Subcutaneous abdominal adipose tissue (tissue), 5 donors: Measurements from ENCODE around the gene PGAM2.

Experiments used
- H3K27ac ChIP-seq: one replicate; pipeline ENCODE4 v1.7.0; 2013; ENCODE audit warnings: low read depth, mild to moderate bottlenecking, inconsistent platforms, low read length, moderate library complexity
- H3K27me3 ChIP-seq, 5 donors: one replicate each; pipeline ENCODE4 v1.7.0; 2013; ENCODE audit warnings: low read length in 5 of 5, inconsistent platforms in 1 of 5; ENCODE audit not compliant: control insufficient read depth in 5 of 5, insufficient read depth in 4 of 5
- H3K36me3 ChIP-seq, 5 donors: one replicate each; pipeline ENCODE4 v1.7.0; 2013; ENCODE audit warnings: low read length in 5 of 5; ENCODE audit not compliant: control insufficient read depth in 5 of 5, insufficient read depth in 5 of 5
- H3K4me1 ChIP-seq, 5 donors: one replicate each; pipeline ENCODE4 v1.7.0; 2013; ENCODE audit warnings: low read length in 5 of 5, mild to moderate bottlenecking in 3 of 5, moderate library complexity in 1 of 5; ENCODE audit not compliant: control insufficient read depth in 5 of 5, insufficient read depth in 5 of 5
- H3K4me3 ChIP-seq, 5 donors: one replicate each; pipeline ENCODE4 v1.7.0; 2013; ENCODE audit warnings: low read length in 5 of 5, low read depth in 1 of 5
- H3K9ac ChIP-seq, 5 donors: one replicate each; pipeline ENCODE4 v1.7.0; 2013; ENCODE audit warnings: low read length in 5 of 5, mild to moderate bottlenecking in 4 of 5, moderate library complexity in 3 of 5
- H3K9me3 ChIP-seq, 5 donors: one replicate each; pipeline ENCODE4 v1.7.0; 2013; ENCODE audit warnings: low read length in 5 of 5; ENCODE audit not compliant: control insufficient read depth in 5 of 5
- donor health status: healthy.
- donor health status: healthy.
- donor health status: healthy.
- donor health status: healthy.
- donor health status: healthy.

The PGAM2 gene

DNA sequence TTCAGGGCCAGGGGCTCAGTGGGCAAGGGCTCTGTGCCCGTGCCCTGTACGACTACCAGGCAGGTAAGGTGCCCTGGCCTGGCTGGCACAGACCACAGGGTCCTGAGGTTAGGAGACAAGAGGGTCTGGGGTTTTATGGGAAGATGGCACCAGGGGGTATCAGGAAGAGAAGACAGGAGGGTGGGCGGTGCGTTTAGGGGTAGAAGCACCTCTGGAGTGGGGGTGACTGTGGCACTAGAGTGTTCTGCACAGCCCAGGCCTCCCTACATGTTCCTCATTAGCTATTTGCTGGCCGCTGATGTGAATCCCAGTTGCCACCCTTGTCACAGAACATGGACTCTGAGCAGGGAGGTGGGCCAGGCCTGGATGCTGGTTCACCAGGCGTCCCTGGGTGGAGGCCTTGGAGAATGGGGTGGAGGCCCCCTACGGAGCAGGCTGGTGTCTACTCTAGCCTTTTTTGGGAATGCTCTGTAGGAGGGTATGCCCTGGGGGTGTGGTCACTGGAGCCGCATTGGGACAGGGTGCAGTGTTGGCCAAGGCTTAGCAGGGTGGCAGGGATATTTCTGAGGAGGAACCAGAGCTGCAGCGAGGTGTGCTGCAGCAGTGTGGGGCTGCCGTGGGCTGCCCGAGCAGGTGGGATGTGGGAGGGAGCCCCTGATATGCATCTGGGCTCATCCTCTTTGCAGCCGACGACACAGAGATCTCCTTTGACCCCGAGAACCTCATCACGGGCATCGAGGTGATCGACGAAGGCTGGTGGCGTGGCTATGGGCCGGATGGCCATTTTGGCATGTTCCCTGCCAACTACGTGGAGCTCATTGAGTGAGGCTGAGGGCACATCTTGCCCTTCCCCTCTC, 5.0 kb downstream of the PGAM2 start:
- H3K27me3 ChIP-seq = no peaks in the 10 kb centered on the region
- H3K9ac ChIP-seq = no peak overlapping the region
- no peaks in the 10 kb centered on the region for H3K9me3 ChIP-seq
- peaks cover 6 to 71% (median 63%) of the 10 kb centered on the region in 5 donors for H3K36me3 ChIP-seq
- no peak overlapping the region for H3K4me3 ChIP-seq
- H3K4me1 ChIP-seq = peaks cover 5 to 34% (median 33%) of the 10 kb centered on the region in 5 donors
- no peak overlapping the region for H3K27ac ChIP-seq

DNA sequence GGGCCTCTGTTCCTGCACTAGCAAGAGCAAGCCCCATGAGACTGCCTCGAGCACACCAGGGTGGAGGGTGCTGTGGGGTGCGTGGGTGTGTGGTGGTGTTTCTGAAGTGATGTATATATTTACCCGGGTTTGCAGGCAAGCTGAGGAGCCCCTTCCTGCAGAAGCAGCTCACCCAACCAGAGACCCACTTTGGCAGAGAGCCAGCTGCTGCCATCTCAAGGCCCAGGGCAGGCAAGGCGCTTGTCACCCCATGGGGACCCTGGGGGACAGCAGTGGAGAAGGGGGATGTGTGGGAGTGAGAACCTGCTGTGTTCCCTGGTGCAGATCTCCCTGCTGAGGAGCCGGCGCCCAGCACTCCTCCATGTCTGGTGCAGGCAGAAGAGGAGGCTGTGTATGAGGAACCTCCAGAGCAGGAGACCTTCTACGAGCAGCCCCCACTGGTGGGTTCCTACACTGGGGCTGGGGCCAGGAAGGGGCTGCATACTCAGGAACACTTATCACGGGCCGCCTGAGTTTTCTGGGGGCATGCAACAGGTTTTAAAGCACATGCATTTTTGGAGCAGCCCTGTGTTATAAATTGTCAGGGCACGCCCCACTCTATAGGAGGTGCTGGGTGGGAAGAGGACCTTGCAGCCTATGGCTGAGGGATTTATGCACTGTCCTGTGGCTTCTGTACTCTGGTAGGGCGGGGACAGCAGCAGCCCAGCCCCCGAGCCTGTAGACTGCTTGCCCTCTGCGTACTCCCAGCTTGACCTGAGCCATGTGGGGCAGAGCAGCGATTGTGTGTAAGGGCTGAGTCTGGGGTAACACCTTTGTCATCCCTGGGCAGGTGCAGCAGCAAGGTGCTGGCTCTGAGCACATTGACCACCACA, 5.9 kb downstream of the PGAM2 start:
- H3K27ac ChIP-seq = no peak overlapping the region
- no peaks in the 10 kb centered on the region for H3K27me3 ChIP-seq
- H3K36me3 ChIP-seq = peaks cover 10 to 79% (median 69%) of the 10 kb centered on the region in 5 donors
- no peaks in the 10 kb centered on the region for H3K9me3 ChIP-seq
- no peak overlapping the region for H3K4me3 ChIP-seq
- H3K4me1 ChIP-seq = peaks cover 5 to 26% (median 24%) of the 10 kb centered on the region in 5 donors
- no peak overlapping the region for H3K9ac ChIP-seq

DNA sequence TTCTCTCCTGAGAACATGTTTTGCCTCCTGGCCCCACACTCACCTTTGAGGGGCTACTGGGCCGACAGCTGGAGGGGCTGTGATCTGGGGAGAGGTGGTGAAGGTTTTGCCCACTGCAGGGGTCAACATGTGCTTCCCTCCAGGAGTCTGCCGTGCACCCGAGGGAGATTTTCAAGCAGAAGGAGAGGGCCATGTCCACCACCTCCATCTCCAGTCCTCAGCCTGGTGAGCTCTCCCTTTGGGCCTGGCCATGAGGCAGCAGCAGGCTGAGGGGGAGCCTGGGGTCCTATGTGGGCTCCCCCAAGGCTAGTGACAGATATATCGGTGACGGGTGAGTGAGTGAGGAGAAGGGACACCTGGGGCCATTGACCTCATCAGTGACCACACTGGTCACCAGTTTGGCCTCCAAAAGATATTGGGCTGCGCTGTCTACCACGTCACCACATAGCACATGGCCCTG, 6.6 kb downstream of the PGAM2 start:
- H3K36me3 ChIP-seq = peaks cover 10 to 85% (median 71%) of the 10 kb centered on the region in 5 donors
- H3K9me3 ChIP-seq = no peaks in the 10 kb centered on the region
- no peak overlapping the region for H3K4me3 ChIP-seq
- no peaks in the 10 kb centered on the region for H3K27me3 ChIP-seq
- peaks cover 5 to 19% (median 17%) of the 10 kb centered on the region in 5 donors for H3K4me1 ChIP-seq
- H3K27ac ChIP-seq = no peak overlapping the region
- no peak overlapping the region for H3K9ac ChIP-seq

DNA sequence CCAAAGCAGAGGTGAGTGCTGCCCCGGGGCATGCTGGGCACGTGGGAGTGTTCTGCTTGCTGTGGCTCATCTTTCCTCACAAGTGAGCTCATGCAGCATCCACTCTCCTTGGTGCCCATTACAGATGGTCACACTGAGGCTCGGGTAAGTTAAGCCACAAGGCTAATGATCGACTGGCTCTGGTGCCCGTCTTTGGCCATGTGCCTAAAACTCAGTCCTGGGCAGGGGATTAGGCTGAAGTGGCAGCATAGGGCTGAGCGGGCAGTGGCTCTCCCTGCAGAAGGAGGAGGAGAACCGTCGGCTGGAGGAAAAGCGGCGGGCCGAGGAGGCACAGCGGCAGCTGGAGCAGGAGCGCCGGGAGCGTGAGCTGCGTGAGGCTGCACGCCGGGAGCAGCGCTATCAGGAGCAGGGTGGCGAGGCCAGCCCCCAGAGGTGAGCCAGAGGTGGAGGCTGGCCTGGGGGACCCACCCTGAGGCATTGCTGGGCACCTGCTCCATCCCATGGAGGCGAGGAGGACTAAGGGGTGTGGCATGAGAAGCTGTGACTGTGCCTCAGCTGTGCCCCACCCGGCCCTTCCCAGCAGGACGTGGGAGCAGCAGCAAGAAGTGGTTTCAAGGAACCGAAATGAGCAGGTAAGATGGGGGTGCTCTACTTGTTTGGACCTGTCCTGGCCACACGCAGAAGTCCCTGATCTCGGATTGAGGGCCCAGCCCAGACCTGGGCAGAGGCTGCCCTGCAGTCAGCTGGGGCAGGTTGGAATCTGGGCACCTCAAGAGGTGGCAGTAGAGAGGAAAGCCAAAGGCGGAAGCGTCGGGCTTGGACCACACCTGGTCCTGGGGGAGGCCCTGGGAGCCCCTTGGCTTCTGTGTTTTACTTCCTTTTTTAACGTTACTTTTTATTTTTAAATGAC, 7.3 kb downstream of the PGAM2 start:
- Histone ChIP-seq H3K4me3 (no peak overlapping the region), H3K27me3 (no peaks in the 10 kb centered on the region), H3K9ac (no peak overlapping the region), H3K36me3 (peaks cover 10 to 91% (median 75%) of the 10 kb centered on the region in 5 donors), H3K9me3 (no peaks in the 10 kb centered on the region), H3K4me1 (peaks cover 5 to 13% (median 12%) of the 10 kb centered on the region in 5 donors), H3K27ac (no peak overlapping the region)

DNA sequence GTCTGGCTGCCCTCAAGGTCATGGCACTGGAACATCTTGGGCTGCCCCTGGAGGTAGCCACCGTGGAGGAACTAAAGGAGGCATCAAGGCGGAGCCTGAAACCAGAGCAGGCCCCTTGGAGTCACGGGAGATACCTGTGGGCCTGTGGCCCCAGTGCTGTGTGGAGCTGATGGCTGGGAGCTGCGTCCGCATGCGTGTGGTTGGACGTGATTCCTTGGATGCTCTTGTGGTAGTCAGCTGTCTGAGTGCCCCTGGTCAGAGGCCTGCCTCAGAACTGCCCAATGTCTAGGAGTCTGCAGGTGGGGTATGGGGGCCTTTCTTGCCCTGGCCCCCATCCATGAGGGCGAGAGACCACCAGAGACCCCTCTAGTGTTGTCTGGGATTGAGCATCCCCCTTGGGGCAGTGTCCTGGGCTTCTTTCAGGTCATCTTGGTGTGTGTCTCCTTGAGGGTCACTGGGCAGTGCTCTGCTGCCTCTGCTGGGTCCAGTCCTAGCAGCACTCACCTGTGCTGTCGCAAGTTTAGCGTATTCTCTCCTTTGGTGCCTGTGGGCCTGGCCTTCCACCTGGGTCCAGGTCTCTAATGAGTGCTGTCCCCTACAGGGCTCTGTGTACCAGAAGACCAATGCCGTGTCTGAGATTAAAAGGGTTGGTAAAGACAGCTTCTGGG, 8.1 kb downstream of the PGAM2 start:
- no peaks in the 10 kb centered on the region for H3K27me3 ChIP-seq
- no peaks in the 10 kb centered on the region for H3K9me3 ChIP-seq
- H3K4me1 ChIP-seq = peaks cover 0 to 5% (median 5%) of the 10 kb centered on the region in 5 donors
- no peak overlapping the region for H3K27ac ChIP-seq
- H3K9ac ChIP-seq = no peak overlapping the region
- no peak overlapping the region for H3K4me3 ChIP-seq
- H3K36me3 ChIP-seq = peaks cover 10 to 93% (median 80%) of the 10 kb centered on the region in 5 donors

DNA sequence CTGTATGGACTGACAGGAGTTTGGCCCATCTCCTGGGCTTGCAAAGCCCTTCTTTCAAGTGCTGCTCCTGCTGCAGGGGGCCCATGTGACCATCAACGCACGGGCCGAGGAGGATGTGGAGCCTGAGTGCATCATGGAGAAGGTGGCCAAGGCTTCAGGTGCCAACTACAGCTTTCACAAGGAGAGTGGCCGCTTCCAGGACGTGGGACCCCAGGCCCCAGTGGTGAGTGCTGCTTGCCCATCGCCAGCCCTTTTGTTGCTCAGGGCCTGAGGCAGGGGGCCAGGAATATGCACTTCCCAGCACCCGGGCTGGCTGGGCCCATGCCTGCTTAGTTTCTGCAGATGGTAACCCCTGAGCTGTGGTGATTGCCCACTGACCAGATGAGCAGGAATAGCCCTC, 8.7 kb downstream of the PGAM2 start:
- H3K4me1 ChIP-seq = peaks cover 0 to 5% (median 0%) of the 10 kb centered on the region in 5 donors

DNA sequence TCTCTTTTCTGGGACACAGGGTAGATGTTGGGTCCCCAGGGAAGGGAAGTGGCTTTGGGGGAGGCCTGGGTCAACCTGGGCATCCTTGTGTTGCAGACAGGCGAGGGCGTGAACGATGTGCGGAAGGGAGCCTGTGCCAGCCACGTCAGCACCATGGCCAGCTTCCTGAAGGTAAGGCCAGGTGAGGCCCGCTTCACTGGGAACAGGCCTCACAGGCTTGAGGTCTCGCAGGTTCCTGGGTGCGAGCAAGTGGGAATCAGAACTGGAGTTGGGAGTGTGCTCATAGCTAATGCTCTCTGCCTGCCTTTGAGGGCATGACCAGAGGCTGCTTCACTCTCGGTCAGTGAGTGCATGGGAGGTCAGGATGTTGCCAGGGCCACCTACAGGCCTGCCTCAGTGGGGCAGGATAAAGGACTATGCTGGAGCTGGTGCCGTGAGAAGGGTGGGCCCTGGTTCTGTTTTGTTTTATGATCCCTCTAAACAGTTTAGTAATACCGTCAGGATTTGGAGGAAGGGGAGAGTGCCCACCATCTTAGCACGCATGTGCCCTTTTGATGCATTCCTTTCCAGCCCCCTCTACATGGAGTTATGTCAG, 12.5 kb downstream of the PGAM2 start:
- peaks cover 12 to 76% (median 64%) of the 10 kb centered on the region in 5 donors for H3K36me3 ChIP-seq
- H3K4me1 ChIP-seq = peaks cover 0 to 28% (median 18%) of the 10 kb centered on the region in 5 donors
- no peaks in the 10 kb centered on the region for H3K27me3 ChIP-seq
- H3K9me3 ChIP-seq = no peaks in the 10 kb centered on the region
- H3K9ac ChIP-seq = no peak overlapping the region
- no peak overlapping the region for H3K27ac ChIP-seq
- H3K4me3 ChIP-seq = no peak overlapping the region

More for the DNA sequence above, 8.7 kb downstream of the PGAM2 start:
- H3K9me3 ChIP-seq = no peaks in the 10 kb centered on the region
- peaks cover 12 to 92% (median 80%) of the 10 kb centered on the region in 5 donors for H3K36me3 ChIP-seq
- H3K27ac ChIP-seq = no peak overlapping the region
- H3K4me3 ChIP-seq = no peak overlapping the region
- H3K27me3 ChIP-seq = no peaks in the 10 kb centered on the region
- H3K9ac ChIP-seq = no peak overlapping the region

DNA sequence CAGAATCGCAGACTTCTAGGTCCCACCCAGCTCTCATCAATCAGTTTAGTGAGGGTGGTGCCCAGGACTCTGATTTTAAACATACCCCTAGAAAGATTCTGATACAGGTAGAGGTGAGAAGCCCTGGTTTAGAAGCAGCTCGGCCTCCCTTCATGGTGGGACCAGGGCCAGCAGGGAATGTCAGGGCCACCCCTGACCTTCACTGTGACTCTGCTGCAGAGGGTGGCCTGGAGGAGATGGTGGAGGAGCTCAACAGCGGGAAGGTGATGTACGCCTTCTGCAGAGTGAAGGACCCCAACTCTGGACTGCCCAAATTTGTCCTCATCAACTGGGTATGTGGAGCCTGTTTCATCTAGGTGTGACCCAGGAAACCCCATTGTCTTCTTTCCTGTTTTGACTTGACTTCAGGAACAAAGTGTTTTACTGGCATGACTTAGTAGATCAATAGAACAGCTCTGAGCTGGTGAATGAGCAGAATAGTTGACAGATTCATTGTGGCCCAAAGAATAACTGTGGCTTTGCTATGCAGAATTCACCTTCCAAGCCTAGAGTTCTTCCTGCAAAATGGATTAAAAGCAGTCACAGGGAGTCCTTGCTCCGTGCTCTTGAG, 13.7 kb downstream of the PGAM2 start:
- Histone ChIP-seq H3K4me1 (peaks cover 0 to 34% (median 23%) of the 10 kb centered on the region in 5 donors), H3K27me3 (no peaks in the 10 kb centered on the region), H3K36me3 (peaks cover 12 to 73% (median 55%) of the 10 kb centered on the region in 5 donors), H3K4me3 (no peak overlapping the region), H3K27ac (no peak overlapping the region), H3K9me3 (no peaks in the 10 kb centered on the region), H3K9ac (peak overlapping the region in 1 of 5 donors; percentile 23)
